GM19372 (cell line): ENCODE results near the gene KIF21B.
"Not testable (repeated sequence)": the region's sequence is repeated elsewhere in the genome, so short reads cannot be mapped to it uniquely, and the experiment has no call there.

Source experiments
- ATAC-seq: cut with Tn5 transposase; IDR thresholded peaks from one replicate; pipeline ENCODE4 v1.9.1; 2021; ENCODE audit warnings: mild to moderate bottlenecking, low read depth, moderate library complexity; ENCODE audit not compliant: unreplicated experiment

KIF21B gene

DNA sequence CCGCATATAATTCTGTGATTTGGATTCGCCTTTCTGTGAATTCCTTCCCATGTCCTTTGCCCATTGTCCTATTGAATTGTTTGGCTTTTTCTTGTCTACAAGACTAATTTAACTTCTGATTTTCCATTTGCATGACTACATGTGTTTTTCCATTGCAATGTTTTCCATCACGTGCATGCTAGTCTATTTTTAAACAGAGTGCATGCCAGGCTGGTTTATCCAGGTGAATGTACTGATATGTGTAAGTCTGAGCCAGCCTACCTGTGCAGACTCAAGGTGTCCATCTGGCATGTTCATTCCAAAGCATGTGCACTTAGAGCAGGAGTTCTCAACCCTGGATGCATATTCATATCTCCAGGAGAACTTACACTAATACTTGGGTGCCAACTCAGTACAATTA is 69.1 kb downstream of the KIF21B start:
- no peak for ATAC-seq

DNA sequence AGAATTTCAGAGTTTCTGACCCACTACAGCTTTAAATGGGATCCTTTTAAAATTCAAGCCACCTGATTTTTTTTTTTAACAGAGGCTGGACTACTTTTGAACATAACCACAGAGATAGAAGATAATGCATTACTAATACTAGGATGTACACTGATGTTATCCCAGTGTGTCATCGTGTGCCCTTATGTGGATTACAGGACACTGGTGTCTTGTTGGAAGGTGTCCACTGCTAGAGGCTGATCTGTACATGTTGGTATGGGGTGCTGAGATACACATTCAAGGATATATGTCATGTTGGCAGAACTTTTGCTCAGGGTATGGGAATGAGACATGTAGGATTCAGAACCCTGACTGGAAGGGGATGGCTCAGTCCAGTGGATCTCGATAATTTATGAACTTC is 72.5 kb downstream of the KIF21B start:
- no peak for ATAC-seq

DNA sequence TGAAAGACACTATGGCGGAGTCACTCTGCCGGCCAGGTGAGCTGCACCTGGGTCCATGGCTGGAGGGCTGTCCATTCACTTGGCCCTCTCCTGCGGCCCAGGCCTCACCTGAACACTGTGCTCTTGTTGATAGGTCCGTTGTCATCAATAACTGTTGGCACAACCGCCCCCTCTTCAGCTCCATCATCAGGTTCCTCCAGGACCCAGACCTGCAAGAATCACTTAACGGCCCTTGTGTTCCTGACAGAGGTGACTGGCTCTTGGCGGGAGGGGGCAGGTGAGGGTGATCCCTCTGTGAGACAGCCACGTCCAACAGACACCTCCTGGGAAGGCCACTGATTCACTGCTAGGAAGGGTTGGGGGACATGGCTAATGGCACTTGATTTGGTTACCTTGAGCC is 73.9 kb downstream of the KIF21B start:
- ATAC-seq = no peak

DNA sequence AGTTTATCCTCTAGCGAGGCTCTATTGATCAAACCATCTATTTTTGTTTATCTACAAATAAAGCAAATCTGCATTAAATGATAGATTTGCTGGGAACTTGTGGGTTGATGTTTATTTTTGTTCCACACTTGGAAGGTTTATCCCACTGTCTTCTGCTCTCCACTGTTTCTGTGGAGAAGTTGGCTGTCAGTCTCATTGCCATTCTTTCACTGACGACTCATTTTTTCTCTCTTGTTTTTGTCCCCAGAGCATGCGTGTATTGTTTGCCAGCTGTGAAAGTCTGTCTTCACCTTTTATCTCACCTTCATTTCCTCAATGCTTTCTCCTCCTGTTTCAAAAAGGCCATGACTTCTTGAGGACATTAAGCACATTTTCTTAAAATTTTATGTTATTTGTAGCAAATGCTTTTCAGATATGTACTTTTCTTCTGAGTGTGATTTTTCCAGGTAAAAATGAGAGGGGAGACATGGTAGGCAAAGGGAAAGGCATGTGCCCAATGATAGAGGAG is 76.4 kb downstream of the KIF21B start:
- no peak for ATAC-seq

DNA sequence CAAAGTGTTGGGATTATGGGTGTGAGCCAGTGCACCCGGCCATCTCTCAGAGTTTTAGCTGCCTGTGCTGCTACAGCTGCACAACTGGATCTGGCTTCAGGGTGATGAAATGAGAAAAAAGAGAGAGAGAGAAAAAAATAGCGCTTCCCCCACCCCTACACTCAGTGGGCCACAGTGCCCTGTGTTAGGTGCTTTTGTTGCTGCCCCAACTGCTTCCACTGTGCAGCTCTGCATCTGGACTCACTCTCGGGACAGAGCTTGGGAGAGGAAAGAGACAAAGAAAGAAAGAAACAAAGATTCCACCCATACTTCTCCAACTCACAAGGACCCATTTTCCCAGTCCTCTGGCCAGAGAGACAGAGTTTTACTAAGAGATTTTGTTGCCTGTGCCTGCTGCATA is 78.4 kb downstream of the KIF21B start:
- ATAC-seq = no peak

DNA sequence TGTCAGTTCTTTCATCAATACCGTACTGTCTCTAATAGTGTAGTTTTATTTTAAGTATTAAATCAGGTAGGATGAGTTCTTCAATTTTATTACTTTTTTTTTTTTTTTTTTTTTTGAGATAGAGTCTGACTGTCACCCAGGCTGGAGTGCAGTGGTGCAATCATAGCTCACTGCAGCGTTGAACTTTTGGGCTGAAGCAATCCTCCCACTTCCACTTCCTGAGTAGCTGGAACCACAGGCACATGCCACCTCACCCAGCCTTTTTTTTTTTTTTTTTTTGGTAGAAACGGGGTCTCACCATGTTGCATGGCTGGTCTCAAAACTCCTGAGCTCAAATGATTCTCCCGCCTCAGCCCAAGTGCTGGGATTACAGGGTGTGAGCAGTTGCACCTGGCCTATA is 84.6 kb downstream of the KIF21B start:
- ATAC-seq = no peak

DNA sequence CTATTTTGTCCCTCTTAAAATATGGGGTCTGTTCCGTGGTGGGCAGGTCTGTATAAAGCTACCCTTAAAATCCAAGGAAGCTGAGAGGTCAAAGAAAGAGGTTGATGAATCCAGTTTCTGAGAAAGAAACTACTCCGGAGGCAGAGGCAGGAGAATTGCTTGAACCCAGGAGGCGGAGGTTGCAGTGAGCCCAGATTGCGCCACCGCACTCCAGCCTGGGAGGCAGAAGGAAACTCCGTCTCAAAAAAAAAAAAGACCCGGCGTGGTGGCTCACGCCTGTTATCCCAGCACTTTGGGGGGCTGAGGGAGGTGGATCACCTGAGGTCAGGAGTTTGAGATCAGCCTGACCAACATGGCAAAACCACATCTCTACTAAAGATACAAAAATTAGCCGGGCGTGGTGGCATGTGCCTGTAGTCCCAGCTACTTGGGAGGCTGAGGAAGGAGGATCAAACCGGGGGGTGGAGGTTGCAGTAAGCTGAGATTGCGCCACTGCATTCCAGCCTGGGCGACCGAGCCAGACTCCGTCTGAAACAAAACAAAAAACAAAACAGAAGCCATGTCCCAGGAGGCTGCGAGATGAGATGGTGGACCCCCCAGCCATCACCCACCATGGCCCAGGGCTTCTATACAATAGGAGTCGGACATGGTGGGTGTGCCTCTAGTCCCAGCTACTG is 88.1 kb downstream of the KIF21B start:
- not testable (repeated sequence) for ATAC-seq

DNA sequence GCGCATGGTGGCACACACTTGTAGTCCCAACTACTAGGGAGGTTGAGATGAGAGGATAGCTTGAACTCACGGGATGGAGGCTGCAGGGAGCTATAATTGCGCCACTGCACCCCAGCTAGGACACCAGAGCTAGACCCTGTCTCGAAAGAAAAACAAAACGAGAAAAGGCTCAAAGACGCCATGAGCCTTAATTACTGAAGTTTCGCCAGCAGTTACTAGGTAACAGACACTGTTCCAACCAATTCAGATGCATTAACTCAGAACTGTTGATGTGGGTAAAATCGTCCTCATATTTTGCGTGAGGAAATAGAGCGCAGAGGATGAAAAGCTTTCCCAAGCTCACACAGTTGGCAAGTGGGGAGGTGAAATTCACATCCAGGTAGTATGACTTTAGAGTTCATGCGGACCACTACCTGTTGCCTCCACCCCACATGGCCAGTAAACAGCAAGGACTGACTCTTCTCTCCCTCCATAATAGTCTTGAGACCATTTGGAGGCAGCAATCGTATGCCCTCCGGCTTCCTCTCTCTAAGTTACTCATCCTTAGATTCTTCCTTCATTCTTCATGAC is 88.8 kb downstream of the KIF21B start:
- no peak for ATAC-seq

DNA sequence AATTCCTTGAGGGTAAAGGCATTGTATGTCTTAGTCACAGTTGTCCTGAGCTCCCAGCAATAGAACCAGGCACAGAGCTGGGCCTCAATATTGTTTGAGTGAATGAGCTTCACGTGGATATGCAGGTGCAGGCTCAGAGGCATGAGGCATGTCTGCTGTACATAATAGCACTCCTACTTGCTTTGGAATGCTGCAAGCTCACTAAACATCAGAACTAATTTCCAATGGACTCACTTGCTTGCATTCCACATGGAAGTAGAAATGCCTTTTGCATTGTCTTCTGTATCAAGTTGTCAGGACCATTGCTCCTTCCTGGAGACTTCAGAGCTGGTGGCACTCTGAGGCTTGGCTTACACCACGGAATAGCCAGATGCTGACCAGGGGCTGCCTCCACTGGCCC is 91.7 kb downstream of the KIF21B start:
- ATAC-seq = no peak

DNA sequence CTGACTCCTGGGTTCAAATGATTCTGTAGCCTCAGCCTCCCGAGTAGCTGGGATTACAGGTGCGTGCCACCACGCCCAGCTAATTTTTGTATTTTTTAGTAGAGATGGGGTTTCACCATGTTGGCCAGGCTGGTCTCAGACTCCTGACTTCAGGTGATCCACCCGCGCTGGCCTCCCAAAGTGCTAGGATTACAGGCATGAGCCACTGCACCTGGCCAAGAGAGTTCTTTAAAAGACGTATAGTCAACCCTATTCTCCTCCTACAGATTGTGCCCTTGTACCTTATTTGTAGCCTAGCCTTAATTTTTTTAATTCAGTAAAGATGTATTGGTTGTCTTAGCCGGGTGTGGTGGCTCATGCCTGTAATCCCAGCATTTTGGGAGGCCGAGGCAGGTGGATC is 93.2 kb downstream of the KIF21B start:
- ATAC-seq = not testable (repeated sequence)

DNA sequence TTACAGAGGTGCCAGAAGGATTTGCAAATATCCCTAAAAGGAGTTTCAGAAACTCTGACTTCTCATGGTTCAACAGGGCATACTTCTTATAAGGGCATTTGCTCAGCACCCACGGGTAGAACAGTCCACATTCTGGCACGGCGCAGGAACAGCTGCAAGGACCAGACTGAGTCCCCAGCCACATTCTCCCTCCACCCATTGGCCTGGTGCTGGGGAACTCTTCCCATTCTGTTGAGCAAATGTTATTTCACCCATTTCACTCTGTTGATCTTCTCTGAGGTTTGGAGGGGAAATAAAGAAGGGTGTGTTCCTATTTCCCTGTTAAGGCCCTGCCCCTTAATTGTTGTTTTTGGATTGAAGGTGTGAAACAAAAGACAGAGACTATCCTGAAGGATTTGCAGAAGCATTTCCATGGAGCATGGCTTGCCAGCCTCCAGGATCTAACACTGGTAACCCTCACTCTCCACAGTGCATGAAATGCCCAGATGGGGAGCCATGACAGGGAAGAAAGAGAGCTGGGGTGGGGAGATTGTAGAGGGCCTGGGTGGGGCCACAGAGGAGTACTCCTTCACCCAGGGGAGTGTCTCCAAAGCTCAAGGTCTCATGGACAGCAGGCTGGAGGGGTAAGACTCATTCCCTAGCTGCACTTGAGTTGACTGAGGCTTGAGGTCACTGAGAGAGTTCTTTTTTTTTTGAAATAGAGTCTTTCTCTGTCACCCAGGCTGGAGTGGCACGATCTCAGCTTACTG is 93.8 kb downstream of the KIF21B start:
- ATAC-seq = no peak

DNA sequence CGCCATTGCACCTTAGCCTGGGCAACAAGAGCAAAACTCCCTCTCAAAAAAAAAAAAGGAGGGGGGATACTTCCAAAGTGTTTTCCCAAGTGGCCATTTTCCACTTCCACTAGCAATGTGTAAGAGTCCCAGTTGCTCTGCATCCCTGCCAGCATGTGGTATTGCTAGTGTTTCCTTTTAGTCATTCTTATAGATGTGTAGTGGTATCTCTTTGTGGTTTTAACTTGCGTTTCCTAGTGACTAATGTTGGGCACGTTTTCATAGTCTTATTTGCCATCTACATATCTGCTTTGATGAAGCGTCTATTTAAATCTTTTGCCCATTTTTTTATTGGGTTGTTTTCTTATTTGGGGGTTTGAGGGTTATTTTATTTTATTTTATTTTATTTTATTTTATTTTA is 97.7 kb downstream of the KIF21B start:
- no peak for ATAC-seq

DNA sequence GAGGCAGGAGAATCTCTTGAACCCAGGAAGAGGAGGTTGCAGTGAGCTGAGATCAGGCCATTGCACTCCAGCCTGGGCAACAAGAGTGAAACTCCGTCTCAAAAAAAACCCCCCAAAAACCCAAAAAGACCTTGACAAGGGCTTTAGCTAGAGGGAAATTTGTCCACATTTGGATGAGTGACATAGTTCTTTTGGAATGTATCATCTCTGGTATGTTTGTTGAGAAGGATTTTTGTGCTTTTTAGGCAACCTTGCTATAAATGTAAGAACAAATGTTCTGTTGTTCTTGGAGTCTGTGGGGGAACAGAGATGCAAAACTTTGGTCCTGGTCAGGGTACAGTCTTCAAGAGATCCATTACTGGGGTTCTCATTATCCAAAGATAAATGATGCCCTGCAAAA is 99.9 kb downstream of the KIF21B start:
- ATAC-seq = no peak

DNA sequence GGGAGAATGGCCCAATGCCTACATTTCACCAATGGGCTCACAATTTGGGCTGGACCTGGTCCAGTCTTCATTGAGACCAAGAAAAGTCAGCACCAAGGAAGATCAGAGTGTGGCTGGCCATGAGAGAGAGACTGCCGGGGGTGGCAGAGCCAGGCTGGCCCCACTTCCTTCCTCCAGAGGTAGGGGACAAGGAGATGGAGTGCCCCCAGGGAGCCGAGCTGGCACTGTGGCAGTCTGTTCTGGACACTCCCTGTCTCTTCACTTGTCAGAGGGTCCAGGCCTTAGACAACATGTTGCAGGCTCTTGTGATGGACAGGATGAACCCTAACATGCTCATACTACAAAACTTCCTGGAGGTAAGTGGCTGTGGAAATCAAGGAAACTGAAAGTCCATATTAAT is 101.1 kb downstream of the KIF21B start:
- no peak for ATAC-seq

DNA sequence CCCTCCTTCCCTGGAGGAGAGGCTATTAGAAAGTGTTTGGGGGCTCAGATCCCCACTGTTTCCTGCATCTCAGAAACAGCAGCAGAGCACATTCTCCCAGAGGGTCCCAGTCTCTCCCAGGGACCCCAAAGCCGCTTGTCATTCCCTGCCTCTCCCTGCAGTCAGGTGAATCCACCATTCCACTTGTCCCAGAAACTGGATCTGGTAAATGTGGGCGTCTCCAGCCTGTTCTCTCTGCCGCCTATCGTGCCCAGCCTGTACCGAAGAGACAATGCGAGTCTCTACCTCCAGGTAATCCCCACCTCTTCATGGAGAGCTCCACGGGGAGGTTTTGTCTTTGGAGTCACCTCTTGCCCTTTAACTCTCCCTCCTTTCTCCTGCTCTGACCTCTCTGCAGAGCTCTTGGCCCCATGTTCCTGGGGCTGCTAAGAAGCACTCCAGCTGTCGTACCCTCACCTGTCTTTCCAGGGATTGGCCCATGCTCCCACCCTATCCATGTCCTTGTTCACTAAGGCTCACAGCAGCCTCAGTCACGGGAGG is 101.9 kb downstream of the KIF21B start:
- no peak for ATAC-seq
